Epidermal melanocyte (primary cell): ENCODE data around the gene FAM169A.
A peak's percentile ranks its signal among the peaks of the same experiment; 100 is the strongest.
"Not testable (repeated sequence)": the region's sequence is repeated elsewhere in the genome, so short reads cannot be mapped to it uniquely, and the experiment has no call there.

ENCODE experiments used
- DNase-seq: peaks from one replicate; pipeline ENCODE4 v3.0.0; 2011; ENCODE audit warnings: low spot score; ENCODE audit not compliant: insufficient read length

FAM169A gene

DNA sequence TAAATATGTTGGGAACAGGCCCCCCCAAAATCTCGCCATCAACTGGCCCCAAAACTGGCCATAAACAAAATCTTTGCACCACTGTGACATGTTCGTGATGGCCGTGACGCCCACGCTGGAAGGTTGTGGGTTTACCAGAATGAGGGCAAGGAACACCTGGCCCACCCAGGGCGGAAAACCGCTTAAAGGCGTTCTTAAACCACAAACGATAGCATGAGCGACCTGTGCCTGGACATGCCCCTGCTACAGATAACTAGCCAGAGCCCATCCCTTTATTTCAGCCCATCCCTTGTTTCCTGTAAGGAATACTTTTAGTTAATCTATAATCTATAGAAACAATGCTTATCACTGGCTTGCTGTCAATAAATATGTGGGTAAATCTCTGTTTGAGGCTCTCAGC, 3.2 kb upstream of the FAM169A start:
- not testable (repeated sequence) for DNase-seq

DNA sequence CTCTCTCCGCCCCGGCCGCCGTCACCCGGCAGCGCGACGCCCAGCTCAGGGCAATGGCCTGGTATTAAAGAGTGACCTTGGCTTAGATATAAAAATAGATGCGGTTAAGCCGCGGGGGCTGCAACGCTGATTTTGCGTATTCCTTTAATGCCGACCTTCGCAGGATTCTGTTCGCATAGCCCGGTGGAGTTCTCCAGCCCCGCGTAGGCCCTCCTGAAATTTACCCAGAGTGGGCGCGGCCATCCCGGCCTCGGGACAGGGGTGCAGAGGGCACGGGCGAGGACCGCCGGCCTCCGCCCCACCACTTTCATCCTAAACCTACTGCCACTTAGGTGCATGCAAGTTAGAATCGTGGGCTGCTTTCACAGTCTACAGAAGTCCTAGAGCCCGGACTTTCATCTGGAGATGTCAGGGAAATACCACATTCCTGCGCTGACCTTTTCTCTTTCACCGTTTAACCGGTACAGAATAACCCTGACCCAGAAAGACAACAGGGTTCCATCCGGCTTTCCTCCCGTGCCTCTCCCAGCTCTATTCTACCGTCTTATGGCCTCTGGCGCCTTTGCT, 492 bp upstream of the FAM169A start:
- no peak for DNase-seq

DNA sequence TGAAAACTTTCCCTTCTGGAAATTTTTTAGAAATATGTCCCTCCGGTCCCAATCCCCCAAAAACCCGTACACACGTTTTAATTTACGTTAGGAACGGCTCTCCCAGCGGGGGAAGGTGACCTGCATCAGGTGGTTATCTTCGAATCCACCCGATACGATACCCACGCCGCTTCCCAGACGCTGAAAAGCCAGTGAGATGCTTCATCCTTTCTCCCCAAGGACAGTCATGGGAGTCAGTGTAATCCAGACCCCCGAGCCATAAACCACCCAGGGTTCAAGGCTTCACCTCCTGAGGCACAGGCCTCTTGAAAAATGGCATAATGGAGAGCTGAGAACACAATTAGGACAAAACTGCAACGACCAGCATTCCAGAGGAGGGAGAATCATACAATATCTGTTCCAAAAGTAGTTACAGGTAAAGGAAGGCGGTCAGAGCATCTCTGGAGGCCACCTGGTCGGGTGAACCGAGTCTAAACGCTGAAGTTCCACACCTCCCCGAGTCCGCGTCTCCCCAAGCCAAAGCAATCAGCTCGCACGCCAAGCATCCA, 857 bp downstream of the FAM169A start:
- DNase-seq: no peak

DNA sequence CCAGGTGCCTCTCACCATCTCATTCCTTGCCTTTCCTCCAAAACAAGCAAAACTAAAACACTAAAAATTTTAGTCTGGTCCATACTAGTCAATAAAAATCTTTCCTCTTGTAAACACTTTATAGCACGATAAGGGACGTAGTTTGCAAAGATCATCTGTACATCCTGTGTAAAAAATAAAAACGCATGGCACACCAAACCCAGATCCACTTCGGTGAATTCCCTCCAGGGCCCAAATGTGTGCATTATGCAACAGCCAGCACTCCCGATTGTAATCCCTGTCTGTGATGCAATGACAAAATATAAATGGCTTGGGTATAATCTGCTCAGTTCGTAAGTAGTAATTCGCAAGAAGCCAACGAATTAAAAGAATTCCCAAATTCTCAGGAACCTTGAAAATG, 1.4 kb downstream of the FAM169A start:
- no peak for DNase-seq

DNA sequence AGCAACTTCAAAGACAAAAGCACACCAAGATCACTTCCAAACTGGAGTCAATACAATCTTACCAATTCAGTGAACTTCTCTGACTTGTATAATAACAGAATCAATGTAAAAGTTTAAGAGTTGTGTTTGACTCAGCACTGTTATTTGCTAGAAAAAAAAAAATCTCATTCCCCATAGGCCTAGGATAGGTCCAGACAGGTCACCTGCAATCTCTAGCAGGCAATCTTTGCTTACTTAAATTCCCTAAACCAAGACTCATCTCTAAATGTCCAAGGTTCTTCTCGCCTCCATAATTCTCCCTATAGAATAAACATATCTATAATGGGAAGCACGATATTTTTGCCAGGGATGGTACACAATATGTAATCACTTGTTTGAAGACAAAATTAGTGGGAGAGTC, 2.5 kb downstream of the FAM169A start:
- DNase-seq: no peak

GRCh38 chr5:74862221-74862620, 4.0 kb downstream of the FAM169A start:
- DNase-seq: no peak

- not testable (repeated sequence) for DNase-seq
Observed at GRCh38 chr5:74856975-74857374, 9.2 kb downstream of the FAM169A start.

DNA sequence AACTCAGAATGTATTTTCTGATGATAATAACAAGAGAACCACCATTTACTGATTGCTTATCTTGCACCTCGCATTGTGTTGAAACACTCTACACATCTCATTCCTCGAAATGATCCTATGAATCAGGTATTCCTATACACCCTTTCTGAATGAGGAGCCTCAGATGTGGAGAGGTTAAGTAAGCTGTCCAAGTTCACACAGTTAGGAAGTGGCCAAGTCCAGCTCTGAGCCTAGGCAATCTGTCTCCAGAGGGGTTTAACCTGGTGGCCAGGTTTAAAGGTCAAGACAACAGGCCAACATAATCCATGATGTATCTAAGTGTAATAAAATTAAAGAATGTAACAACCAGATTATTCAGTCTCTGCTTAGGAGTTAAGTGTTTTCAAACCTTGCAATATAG, 12.9 kb downstream of the FAM169A start:
- DNase-seq: no peak

GRCh38 chr5:74851684-74852353, 14.4 kb downstream of the FAM169A start:
- DNase-seq: peak; percentile 22

- DNase-seq: no peak
Observed at GRCh38 chr5:74850789-74851425, 15.3 kb downstream of the FAM169A start.

- no peak for DNase-seq
Observed at GRCh38 chr5:74850030-74850429, 16.2 kb downstream of the FAM169A start.

- DNase-seq: no peak
Observed at GRCh38 chr5:74848553-74849025, 17.6 kb downstream of the FAM169A start.

GRCh38 chr5:74839229-74839628, 27.0 kb downstream of the FAM169A start:
- DNase-seq: no peak

- no peak for DNase-seq
Observed at GRCh38 chr5:74838262-74838661, 27.9 kb downstream of the FAM169A start.

DNA sequence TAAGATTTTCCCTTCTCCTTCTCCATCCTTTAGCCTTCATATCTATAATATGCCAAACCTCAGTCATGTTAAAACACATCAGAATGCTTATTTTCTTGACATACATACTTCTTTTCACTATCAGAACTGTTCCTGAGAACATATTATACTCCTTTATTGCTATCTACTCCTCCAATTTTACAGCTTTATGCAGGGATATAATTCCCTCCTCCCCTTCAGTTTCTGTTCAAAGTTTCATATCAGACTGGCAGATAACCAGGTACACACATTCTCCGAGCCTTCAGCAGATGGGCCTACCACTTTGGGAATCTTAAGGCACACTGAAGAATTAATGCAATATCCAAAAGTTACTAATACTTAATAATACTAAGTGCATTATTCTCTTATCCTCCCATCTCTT, 29.1 kb downstream of the FAM169A start:
- no peak for DNase-seq

GRCh38 chr5:74833537-74834266, 32.5 kb downstream of the FAM169A start:
- DNase-seq: no peak

- no peak for DNase-seq
Observed at GRCh38 chr5:74829413-74829812, 36.8 kb downstream of the FAM169A start.

DNA sequence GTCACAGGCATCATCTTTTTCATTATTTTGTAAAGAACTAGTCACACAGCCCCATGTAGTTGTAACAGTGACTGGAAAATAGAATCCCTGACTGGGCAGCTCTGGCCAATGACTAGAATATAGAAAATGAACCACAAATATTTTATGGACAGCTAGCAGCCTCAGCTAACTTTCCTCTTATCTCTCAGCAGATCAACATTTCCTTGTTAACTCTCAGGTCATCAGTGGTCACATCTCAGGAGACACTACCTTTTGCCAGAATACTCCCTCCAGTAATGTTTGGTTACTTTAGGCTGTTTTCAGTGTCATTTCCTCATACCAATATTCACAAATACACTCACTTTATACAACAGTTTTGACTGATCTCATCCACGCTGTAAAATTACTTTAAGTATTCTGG, 43.9 kb downstream of the FAM169A start:
- no peak for DNase-seq

- no peak for DNase-seq
Observed at GRCh38 chr5:74816875-74817274, 49.3 kb downstream of the FAM169A start.

DNA sequence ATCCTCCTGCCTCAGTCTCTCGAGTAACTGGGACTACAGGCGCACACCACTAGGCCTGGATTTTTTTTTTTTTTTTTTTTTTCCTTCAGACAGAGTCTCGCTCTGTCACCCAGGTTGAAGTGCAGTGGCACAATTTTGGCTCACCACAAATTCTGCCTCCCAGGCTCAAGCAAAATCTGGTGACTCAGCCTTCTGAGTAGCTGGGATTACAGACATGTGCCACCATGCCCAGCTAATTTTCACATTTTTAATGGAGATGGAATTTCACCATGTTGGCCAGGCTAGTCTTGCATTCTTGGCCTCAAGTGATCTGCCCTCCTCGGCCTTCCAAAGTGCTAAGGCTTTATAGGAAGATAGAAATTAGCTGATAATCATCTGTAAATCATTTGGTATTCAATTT, 55.3 kb downstream of the FAM169A start:
- no peak for DNase-seq

DNA sequence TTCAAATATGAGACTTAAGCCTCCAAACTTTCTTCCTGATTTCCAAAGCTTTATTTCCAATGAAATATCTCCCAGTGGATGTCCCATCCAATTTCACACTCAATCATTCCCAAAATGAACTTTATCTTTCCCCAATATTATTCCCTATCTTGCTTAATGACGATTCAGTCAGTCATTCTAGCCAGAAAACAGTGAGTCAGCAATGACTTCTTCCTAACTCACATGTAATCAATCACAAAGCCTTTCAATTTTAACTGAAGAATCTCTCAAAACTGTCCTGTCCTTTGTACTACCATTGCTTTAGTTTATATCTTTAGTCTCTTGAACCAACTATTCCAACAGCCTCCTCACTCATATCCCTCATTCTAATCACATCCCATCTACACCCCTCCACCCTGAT, 64.2 kb downstream of the FAM169A start:
- no peak for DNase-seq

DNA sequence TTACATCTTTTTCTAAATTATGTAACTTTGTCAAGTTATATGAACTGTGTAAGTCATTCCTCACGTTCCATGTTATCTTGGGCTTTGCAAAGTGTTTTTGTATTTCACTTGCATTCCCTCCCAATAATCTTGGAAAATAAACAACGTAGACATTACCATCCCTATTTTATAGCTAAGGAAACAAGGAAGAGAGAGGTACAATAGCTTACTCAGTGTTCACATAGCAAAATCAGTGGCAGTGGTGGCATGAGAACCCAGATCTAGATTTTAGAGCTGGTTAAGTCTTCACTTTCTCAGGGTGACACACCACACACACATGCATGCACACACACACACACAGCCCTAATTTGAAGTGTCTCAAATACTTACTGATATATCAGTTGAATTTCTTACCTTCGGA, 65.0 kb downstream of the FAM169A start:
- DNase-seq: no peak
